ENCODE data around the gene P2RY14.

DNA sequence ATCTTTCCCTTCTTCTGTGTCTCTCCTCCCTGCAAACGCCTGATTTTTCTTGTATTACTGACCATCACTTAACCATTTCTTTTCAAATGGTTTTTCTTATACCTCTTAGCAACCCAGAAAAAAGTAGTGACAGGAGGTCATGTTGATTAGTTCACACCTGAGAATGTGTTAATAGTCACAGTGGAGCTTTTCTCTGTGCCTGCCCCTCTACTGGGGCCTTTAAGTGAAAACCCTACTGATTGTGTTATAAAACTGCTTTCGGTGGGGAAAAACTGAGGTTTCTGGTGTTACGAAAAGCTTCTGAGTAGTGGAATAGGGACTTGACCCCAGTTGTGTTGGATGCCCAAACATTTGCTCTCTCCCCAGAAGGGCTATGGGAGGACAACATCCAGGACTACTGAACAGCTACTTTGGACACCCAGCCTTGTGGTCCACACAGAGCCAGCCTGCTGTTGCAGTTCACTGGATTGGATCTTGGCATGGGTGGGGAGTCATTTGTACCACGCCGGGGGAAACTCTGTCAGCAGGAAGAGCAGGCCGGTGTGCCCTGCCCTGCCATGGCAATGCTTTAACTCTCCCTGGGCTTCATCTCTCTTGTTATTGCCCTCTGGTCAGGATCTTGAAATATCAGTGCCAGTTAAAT, 27.9 kb upstream of the P2RY14 start:
- TF ChIP-seq, protein P1, sequence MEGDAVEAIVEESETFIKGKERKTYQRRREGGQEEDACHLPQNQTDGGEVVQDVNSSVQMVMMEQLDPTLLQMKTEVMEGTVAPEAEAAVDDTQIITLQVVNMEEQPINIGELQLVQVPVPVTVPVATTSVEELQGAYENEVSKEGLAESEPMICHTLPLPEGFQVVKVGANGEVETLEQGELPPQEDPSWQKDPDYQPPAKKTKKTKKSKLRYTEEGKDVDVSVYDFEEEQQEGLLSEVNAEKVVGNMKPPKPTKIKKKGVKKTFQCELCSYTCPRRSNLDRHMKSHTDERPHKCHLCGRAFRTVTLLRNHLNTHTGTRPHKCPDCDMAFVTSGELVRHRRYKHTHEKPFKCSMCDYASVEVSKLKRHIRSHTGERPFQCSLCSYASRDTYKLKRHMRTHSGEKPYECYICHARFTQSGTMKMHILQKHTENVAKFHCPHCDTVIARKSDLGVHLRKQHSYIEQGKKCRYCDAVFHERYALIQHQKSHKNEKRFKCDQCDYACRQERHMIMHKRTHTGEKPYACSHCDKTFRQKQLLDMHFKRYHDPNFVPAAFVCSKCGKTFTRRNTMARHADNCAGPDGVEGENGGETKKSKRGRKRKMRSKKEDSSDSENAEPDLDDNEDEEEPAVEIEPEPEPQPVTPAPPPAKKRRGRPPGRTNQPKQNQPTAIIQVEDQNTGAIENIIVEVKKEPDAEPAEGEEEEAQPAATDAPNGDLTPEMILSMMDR (CRISPR knock-in tag; IDR thresholded peaks at IDR 0.05) = no peak
- TF ChIP-seq TEAD3 (CRISPR knock-in tag; optimal IDR thresholded peaks at IDR 0.05; ENCODE audit: borderline replicate concordance) = no peak
- TF ChIP-seq EZH2 (conservative IDR thresholded peaks at IDR 0.05; ENCODE audit: low read depth, low read length) = no peak
- no peak for TF ChIP-seq CHD2 (IDR thresholded peaks at IDR 0.05; ENCODE audit: low read depth, low read length)
- TF ChIP-seq ZNF24 (IDR thresholded peaks at IDR 0.05) = no peak
- TF ChIP-seq, protein P2, sequence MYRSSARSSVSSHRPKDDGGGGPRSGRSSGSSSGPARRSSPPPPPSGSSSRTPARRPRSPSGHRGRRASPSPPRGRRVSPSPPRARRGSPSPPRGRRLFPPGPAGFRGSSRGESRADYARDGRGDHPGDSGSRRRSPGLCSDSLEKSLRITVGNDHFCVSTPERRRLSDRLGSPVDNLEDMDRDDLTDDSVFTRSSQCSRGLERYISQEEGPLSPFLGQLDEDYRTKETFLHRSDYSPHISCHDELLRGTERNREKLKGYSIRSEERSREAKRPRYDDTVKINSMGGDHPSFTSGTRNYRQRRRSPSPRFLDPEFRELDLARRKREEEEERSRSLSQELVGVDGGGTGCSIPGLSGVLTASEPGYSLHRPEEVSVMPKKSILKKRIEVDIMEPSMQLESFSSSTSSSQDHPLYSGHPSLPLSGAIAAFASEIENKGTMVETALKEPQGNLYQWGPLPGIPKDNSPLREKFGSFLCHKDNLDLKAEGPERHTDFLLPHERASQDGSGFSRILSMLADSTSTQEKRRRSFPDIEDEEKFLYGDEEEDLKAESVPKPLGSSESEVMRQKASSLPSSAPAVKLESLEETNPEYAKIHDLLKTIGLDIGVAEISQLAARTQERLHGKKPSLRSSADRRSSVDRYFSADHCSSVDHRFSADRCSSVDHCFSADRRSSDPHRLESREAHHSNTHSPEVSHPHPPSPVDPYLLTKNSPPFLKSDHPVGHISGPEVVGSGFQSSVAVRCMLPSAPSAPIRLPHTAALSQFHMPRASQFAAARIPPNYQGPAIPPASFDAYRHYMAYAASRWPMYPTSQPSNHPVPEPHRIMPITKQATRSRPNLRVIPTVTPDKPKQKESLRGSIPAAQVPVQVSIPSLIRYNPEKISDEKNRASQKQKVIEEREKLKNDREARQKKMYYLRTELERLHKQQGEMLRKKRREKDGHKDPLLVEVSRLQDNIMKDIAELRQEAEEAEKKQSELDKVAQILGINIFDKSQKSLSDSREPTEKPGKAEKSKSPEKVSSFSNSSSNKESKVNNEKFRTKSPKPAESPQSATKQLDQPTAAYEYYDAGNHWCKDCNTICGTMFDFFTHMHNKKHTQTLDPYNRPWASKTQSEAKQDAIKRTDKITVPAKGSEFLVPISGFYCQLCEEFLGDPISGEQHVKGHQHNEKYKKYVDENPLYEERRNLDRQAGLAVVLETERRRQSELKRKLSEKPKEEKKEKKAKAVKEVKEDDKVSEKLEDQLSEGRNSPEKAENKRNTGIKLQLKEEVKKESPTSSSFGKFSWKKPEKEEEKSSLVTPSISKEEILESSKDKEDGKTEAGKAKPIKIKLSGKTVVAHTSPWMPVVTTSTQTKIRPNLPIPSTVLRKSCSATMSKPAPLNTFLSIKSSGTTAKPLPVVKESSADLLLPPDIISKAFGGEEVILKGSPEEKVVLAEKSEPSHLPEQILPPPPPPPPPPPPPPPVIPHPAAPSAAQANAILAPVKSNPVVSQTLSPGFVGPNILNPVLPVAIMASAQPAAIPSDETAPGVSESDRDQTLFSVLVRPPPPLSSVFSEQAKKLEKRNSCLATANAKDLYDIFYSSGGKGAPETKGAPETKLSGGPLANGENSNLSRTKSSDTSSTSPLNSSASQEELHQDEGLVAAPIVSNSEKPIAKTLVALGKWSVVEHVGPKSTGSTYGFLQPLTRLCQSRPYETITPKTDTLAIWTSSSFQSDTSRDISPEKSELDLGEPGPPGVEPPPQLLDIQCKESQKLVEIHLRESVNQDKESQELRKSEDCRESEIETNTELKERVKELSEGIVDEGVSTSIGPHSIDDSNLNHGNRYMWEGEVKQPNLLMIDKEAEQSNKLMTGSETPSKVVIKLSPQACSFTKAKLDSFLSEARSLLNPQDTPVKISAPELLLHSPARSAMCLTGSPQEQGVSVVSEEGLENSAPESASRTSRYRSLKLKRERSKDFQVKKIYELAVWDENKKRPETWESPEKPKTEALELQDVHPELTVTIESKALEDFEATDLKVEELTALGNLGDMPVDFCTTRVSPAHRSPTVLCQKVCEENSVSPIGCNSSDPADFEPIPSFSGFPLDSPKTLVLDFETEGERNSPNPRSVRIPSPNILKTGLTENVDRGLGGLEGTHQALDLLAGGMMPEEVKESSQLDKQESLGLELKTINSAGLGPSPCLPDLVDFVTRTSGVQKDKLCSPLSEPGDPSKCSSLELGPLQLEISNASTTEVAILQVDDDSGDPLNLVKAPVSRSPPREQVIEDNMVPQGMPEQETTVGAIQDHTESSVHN (CRISPR knock-in tag; IDR thresholded peaks at IDR 0.05) = no peak
- no peak for TF ChIP-seq ZNF737 (CRISPR knock-in tag; IDR thresholded peaks at IDR 0.05; ENCODE audit: borderline replicate concordance)

Data from HepG2 (cell line).